Osteocyte (in vitro differentiated cells): ENCODE measurements around the gene DBNDD1. TPM values are rescaled to one million over a fixed set of nuclear protein-coding genes. Genes with fewer than 3 reads are reported as not detected.

Source experiments
- DNase-seq: peaks from one replicate; pipeline ENCODE4 v3.0.0; 2021; ENCODE audit warnings: mixed read lengths; ENCODE audit not compliant: unreplicated experiment; ENCODE audit errors: extremely low spot score
- H3K27ac Mint-ChIP-seq: one replicate; pipeline ENCODE4 v1.8.0; 2021; ENCODE audit warnings: mild to moderate bottlenecking, mixed read lengths; ENCODE audit not compliant: unreplicated experiment
- H3K27me3 Mint-ChIP-seq: one replicate; pipeline ENCODE4 v1.8.0; 2021; ENCODE audit warnings: mixed read lengths; ENCODE audit not compliant: unreplicated experiment
- H3K36me3 Mint-ChIP-seq: one replicate; pipeline ENCODE4 v1.8.0; 2021; ENCODE audit warnings: mixed read lengths; ENCODE audit not compliant: unreplicated experiment
- H3K4me1 Mint-ChIP-seq: one replicate; pipeline ENCODE4 v1.8.0; 2021; ENCODE audit warnings: mixed read lengths; ENCODE audit not compliant: unreplicated experiment
- H3K4me3 Mint-ChIP-seq: one replicate; pipeline ENCODE4 v1.8.0; 2021; ENCODE audit warnings: mild to moderate bottlenecking, moderate library complexity, mixed read lengths; ENCODE audit not compliant: unreplicated experiment
- H3K9me3 Mint-ChIP-seq: one replicate; pipeline ENCODE4 v1.8.0; 2021; ENCODE audit warnings: mixed read lengths; ENCODE audit not compliant: unreplicated experiment
- CTCF ChIP-seq: fragments of 200-600 bp; sonication (generic); IDR thresholded peaks from 2 replicates; pipeline ENCODE4 v1.5.0; 2021; ENCODE audit warnings: antibody characterized with exemption, mild to moderate bottlenecking, moderate library complexity
- total RNA-seq: library from RNA; stranded (reverse); gene quantifications from 2 replicates; pipeline ENCODE4 v1.2.1, GENCODE V29; 2021

Gene DBNDD1
- total RNA-seq, 1 donor from 2014 or later = 0.78 TPM

- H3K27me3 Mint-ChIP-seq = no peaks in the 10 kb centered on the region
- no peaks in the 10 kb centered on the region for H3K9me3 Mint-ChIP-seq
- H3K4me3 Mint-ChIP-seq = no peak overlapping the region
- TF ChIP-seq CTCF = no peak
- peaks cover 35% of the 10 kb centered on the region for H3K36me3 Mint-ChIP-seq
- no peaks in the 10 kb centered on the region for H3K4me1 Mint-ChIP-seq
- no peak overlapping the region for H3K27ac Mint-ChIP-seq
- no peak for DNase-seq
These were observed 35.0 kb downstream of the DBNDD1 start for GRCh38 chr16:89984216-89984615.

GRCh38 chr16:89983536-89983935 lies 35.7 kb downstream of the DBNDD1 start:
- no peaks in the 10 kb centered on the region for H3K27me3 Mint-ChIP-seq
- H3K36me3 Mint-ChIP-seq = peaks cover 33% of the 10 kb centered on the region
- H3K4me1 Mint-ChIP-seq = no peaks in the 10 kb centered on the region
- TF ChIP-seq CTCF = no peak
- no peaks in the 10 kb centered on the region for H3K9me3 Mint-ChIP-seq
- DNase-seq = no peak
- no peak overlapping the region for H3K4me3 Mint-ChIP-seq
- no peak overlapping the region for H3K27ac Mint-ChIP-seq

GRCh38 chr16:89982318-89982717 lies 36.9 kb downstream of the DBNDD1 start:
- H3K4me3 Mint-ChIP-seq = no peak overlapping the region
- DNase-seq = no peak
- no peak overlapping the region for H3K27ac Mint-ChIP-seq
- TF ChIP-seq CTCF = no peak
- H3K4me1 Mint-ChIP-seq = no peaks in the 10 kb centered on the region
- H3K9me3 Mint-ChIP-seq = no peaks in the 10 kb centered on the region
- H3K36me3 Mint-ChIP-seq = peaks cover 32% of the 10 kb centered on the region
- H3K27me3 Mint-ChIP-seq = no peaks in the 10 kb centered on the region

- no peak for DNase-seq
- H3K4me1 Mint-ChIP-seq = no peaks in the 10 kb centered on the region
- H3K27me3 Mint-ChIP-seq = no peaks in the 10 kb centered on the region
- no peak overlapping the region for H3K27ac Mint-ChIP-seq
- TF ChIP-seq CTCF = no peak
- peaks cover 25% of the 10 kb centered on the region for H3K36me3 Mint-ChIP-seq
- H3K9me3 Mint-ChIP-seq = no peaks in the 10 kb centered on the region
- H3K4me3 Mint-ChIP-seq = no peak overlapping the region
These were observed 37.8 kb downstream of the DBNDD1 start for GRCh38 chr16:89981414-89981813.

GRCh38 chr16:89974870-89975269 lies 44.4 kb downstream of the DBNDD1 start:
- Mint-ChIP-seq H3K36me3 (peaks cover 3% of the 10 kb centered on the region), H3K4me1 (peaks cover 15% of the 10 kb centered on the region), H3K27ac (no peak overlapping the region), H3K27me3 (no peaks in the 10 kb centered on the region), H3K9me3 (no peaks in the 10 kb centered on the region), H3K4me3 (no peak overlapping the region)
- TF ChIP-seq CTCF = no peak
- no peak for DNase-seq
